ENCODE results near the gene GALNT1.

GALNT1 gene

DNA sequence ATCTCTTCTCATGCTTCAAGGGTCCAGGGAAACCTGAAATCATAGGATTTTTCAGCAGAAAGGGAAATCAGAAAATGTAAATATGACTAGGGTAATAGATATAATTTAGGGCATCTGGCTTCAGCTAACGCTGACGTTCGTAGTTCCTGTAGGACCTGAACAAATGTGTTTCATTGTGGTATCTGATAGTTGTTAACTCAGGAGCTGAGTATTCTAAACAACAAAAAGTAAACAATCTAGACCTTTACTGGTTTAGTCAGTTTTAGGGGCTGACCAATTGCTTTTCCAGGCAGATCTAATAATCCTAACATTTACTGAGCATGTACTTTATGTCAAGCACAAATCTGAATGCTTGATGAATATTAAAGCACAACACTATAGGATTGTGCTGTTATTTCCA, 114.8 kb downstream of the GALNT1 start:
- Histone ChIP-seq H3K4me2 (no peak overlapping the region), H3K27me3 (ENCODE audit: insufficient read depth, low read depth) (no peaks in the 10 kb centered on the region), H3K79me2 (ENCODE audit: insufficient read depth, low read depth) (no peaks in the 10 kb centered on the region), H3K4me1 (ENCODE audit: low read depth, poor library complexity, severe bottlenecking) (peaks cover 12% of the 10 kb centered on the region), H3K9ac (no peak overlapping the region), H3K4me3 (IDR thresholded peaks at IDR 0.05; ENCODE audit: insufficient read depth, low read depth, low read length) (no peak overlapping the region), H3K36me3 (ENCODE audit: insufficient read depth) (no peaks in the 10 kb centered on the region), H3K27ac (no peak overlapping the region), H2AFZ (ENCODE audit: low read depth) (no peak overlapping the region), H4K20me1 (ENCODE audit: insufficient read depth) (no peaks in the 10 kb centered on the region)
- TF ChIP-seq, protein P1, sequence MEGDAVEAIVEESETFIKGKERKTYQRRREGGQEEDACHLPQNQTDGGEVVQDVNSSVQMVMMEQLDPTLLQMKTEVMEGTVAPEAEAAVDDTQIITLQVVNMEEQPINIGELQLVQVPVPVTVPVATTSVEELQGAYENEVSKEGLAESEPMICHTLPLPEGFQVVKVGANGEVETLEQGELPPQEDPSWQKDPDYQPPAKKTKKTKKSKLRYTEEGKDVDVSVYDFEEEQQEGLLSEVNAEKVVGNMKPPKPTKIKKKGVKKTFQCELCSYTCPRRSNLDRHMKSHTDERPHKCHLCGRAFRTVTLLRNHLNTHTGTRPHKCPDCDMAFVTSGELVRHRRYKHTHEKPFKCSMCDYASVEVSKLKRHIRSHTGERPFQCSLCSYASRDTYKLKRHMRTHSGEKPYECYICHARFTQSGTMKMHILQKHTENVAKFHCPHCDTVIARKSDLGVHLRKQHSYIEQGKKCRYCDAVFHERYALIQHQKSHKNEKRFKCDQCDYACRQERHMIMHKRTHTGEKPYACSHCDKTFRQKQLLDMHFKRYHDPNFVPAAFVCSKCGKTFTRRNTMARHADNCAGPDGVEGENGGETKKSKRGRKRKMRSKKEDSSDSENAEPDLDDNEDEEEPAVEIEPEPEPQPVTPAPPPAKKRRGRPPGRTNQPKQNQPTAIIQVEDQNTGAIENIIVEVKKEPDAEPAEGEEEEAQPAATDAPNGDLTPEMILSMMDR (conservative IDR thresholded peaks at IDR 0.05; ENCODE audit: low read depth, low read length), result no peak

DNA sequence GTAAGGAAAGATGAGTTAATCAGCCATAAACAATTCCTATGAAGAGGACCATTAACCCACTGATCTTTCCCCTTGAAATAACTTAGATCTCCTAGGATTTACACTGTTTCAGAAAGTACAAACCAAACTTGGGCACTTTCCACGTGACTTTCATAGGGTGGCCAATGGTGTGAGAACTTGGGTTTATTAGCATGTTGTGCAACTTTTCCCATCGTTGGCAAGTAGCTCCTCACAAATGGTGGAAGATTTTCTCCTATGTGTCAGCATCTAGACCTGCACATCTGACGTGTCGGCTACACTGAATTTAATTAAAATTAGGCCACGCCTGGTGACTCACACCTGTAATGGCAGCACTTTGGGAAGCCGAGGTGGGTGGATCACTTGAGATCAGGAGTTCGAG, 116.3 kb downstream of the GALNT1 start:
- no peak overlapping the region for H3K9ac ChIP-seq

DNA sequence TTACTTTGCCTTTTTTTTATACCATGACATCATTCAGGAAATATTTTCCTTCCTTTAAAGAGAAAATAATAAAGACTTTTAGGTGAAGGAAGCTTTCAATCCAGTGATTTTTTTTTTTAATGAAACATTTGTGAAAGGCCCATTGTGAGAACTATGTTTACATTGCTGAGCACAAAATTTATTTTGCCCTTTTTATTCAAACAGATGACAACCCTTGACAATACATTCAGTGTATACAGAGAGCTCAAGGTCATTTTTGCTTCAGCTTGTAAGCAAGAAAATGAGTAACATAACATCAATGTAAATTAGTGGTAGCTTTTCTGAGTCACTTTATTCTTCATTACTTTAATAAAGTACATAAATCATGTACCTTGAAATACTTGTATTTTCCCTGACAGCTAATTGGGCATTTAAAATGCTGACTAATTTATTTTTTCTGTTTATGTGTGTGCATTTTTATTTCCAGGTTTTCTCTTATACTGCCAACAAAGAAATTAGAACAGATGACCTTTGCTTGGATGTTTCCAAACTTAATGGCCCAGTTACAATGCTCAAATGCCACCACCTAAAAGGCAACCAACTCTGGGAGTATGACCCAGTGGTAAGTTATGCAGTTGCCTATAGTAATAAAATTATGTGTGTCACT, 121.6 kb downstream of the GALNT1 start:
- TF ChIP-seq, protein P1 (conservative IDR thresholded peaks at IDR 0.05; ENCODE audit: low read depth, low read length), result no peak
- no peaks in the 10 kb centered on the region for H3K4me1 ChIP-seq (ENCODE audit: low read depth, poor library complexity, severe bottlenecking)
- no peak overlapping the region for H3K9ac ChIP-seq
- no peaks in the 10 kb centered on the region for H3K36me3 ChIP-seq (ENCODE audit: insufficient read depth)
- H3K27me3 ChIP-seq (ENCODE audit: insufficient read depth, low read depth), result no peaks in the 10 kb centered on the region
- no peak overlapping the region for H2AFZ ChIP-seq (ENCODE audit: low read depth)
- H3K27ac ChIP-seq, result no peak overlapping the region
- H3K4me3 ChIP-seq (IDR thresholded peaks at IDR 0.05; ENCODE audit: insufficient read depth, low read depth, low read length), result no peak overlapping the region
- no peak overlapping the region for H3K4me2 ChIP-seq
- no peaks in the 10 kb centered on the region for H3K79me2 ChIP-seq (ENCODE audit: insufficient read depth, low read depth)
- no peaks in the 10 kb centered on the region for H4K20me1 ChIP-seq (ENCODE audit: insufficient read depth)

More for the DNA sequence above, 116.3 kb downstream of the GALNT1 start:
- Histone ChIP-seq H4K20me1 (ENCODE audit: insufficient read depth) (no peaks in the 10 kb centered on the region), H3K79me2 (ENCODE audit: insufficient read depth, low read depth) (no peaks in the 10 kb centered on the region), H3K4me3 (IDR thresholded peaks at IDR 0.05; ENCODE audit: insufficient read depth, low read depth, low read length) (no peak overlapping the region), H3K4me1 (ENCODE audit: low read depth, poor library complexity, severe bottlenecking) (peaks cover 12% of the 10 kb centered on the region), H3K27me3 (ENCODE audit: insufficient read depth, low read depth) (no peaks in the 10 kb centered on the region), H2AFZ (ENCODE audit: low read depth) (no peak overlapping the region), H3K4me2 (no peak overlapping the region), H3K27ac (no peak overlapping the region), H3K36me3 (ENCODE audit: insufficient read depth) (no peaks in the 10 kb centered on the region)
- TF ChIP-seq, protein P1 (conservative IDR thresholded peaks at IDR 0.05; ENCODE audit: low read depth, low read length), result no peak

DNA sequence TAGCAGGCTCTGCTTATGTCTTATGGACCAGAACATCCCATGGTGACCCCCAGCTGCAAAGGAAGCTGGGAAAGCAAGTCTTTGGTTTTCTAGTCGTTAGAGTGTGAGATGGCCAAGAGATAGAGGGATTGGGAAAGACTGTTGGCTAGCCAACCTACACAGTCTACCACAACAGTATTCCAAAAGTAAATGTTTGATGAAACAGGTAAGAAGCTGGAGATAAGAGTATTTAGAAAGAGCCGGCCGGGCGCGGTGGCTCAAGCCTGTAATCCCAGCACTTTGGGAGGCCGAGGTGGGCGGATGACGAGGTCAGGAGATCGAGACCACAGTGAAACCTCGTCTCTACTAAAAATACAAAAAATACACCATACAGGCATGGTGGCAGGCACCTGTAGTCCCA, 124.4 kb downstream of the GALNT1 start:
- no peaks in the 10 kb centered on the region for H3K79me2 ChIP-seq (ENCODE audit: insufficient read depth, low read depth)
- H3K4me1 ChIP-seq (ENCODE audit: low read depth, poor library complexity, severe bottlenecking), result no peaks in the 10 kb centered on the region
- TF ChIP-seq, protein P1 (conservative IDR thresholded peaks at IDR 0.05; ENCODE audit: low read depth, low read length), result no peak
- H3K36me3 ChIP-seq (ENCODE audit: insufficient read depth), result no peaks in the 10 kb centered on the region
- H3K27me3 ChIP-seq (ENCODE audit: insufficient read depth, low read depth), result no peaks in the 10 kb centered on the region
- H2AFZ ChIP-seq (ENCODE audit: low read depth), result no peak overlapping the region
- no peaks in the 10 kb centered on the region for H4K20me1 ChIP-seq (ENCODE audit: insufficient read depth)
- H3K4me2 ChIP-seq, result no peak overlapping the region
- no peak overlapping the region for H3K9ac ChIP-seq
- H3K27ac ChIP-seq, result no peak overlapping the region
- H3K4me3 ChIP-seq (IDR thresholded peaks at IDR 0.05; ENCODE audit: insufficient read depth, low read depth, low read length), result no peak overlapping the region

Data from KMS-11 (cell line).